A549 (cell line): Measurements from ENCODE around the gene PROX2. TPM values are rescaled to one million over a fixed set of nuclear protein-coding genes. Genes with fewer than 3 reads are reported as not detected.

Source experiments
- ATAC-seq, 2 experiments: fragments of 200-7000 bp in 1 of 2; fragments of >200 bp in 1 of 2; cut with Nextera tagmentation in 1 of 2; cut with Tn5 transposase in 1 of 2; 3 replicates each; pipeline versions ENCODE4 v1.8.0 to v1.9.1; 2018 to 2020; ENCODE audit warnings: mild to moderate bottlenecking in 1 of 2, moderate library complexity in 1 of 2
- CTCF ChIA-PET: fragments of 300-600 bp; sonication (Branson Sonifier 250); formaldehyde crosslinking; extraction: SDS; loops from one replicate; lab custom pipeline; 2021; ENCODE audit warnings: antibody characterized with exemption, inconsistent platforms; lab: Yijun Ruan, JAX
- POLR2A ChIA-PET: fragments of 350-600 bp; formaldehyde crosslinking; extraction: SDS; loops from one replicate; lab custom pipeline; 2021; ENCODE audit warnings: antibody characterized with exemption, inconsistent platforms; lab: Yijun Ruan, JAX
- DNase-seq, 2 experiments: peaks; one replicate each; pipeline versions ENCODE4 v3.0.0 to v3.0.0-alpha.2; 2011 to 2016; ENCODE audit warnings: low read depth in 1 of 2, low spot score in 1 of 2
- FAIRE-seq: peaks from 2 replicates; lab custom pipeline; 2011; peaks lifted over from hg19 to GRCh38; lab: Jason Lieb, UNC
- H3K27ac ChIP-seq, 2 experiments: fragments of >200 bp; sonication (Bioruptor Twin); formaldehyde crosslinking; 3 replicates each; pipeline ENCODE4 v1.5.1; 2016 to 2017
- H3K4me1 ChIP-seq: fragments of >200 bp; sonication (Bioruptor Twin); formaldehyde crosslinking; 3 replicates; pipeline ENCODE4 v1.6.1; 2016
- H3K4me2 ChIP-seq: fragments of >200 bp; sonication (Bioruptor Twin); formaldehyde crosslinking; 3 replicates; pipeline ENCODE4 v1.6.1; 2016
- H3K4me3 ChIP-seq: fragments of >200 bp; sonication (Bioruptor Twin); formaldehyde crosslinking; 3 replicates; pipeline ENCODE4 v1.5.1; 2016
- H3K9me3 ChIP-seq: fragments of >200 bp; sonication (Bioruptor Twin); formaldehyde crosslinking; 3 replicates; pipeline ENCODE4 v1.6.1; 2016
- CBX8 ChIP-seq: fragments of 200-600 bp; sonication (generic); IDR thresholded peaks from 2 replicates; pipeline ENCODE4 v1.6.1; 2016
- CEBPB ChIP-seq, 2 experiments: fragments of >200 bp in 1 of 2; sonication (Bioruptor Twin) in 1 of 2; formaldehyde crosslinking in 1 of 2; IDR thresholded peaks; 2 replicates each; pipeline ENCODE4 v1.6.1; 2012 to 2016
- CHD4 ChIP-seq: fragments of 200-600 bp; sonication (generic); IDR thresholded peaks from 2 replicates; pipeline ENCODE4 v1.6.1; 2016; ENCODE audit warnings: antibody characterized with exemption, mild to moderate bottlenecking, borderline replicate concordance
- HDAC2 ChIP-seq: fragments of 200-600 bp; sonication (generic); IDR thresholded peaks from 2 replicates; pipeline ENCODE4 v1.6.1; 2016
- JUN ChIP-seq, 2 experiments: fragments of >200 bp; sonication (Bioruptor Twin); formaldehyde crosslinking; IDR thresholded peaks; 2 replicates in 1 of 2; 3 replicates in 1 of 2; pipeline ENCODE4 v1.6.1; 2016 to 2017
- KDM5A ChIP-seq: fragments of 200-600 bp; sonication (generic); IDR thresholded peaks from 2 replicates; pipeline ENCODE4 v1.6.1; 2016; ENCODE audit warnings: antibody characterized with exemption, mild to moderate bottlenecking
- MYC ChIP-seq: IDR thresholded peaks from 2 replicates; pipeline ENCODE4 v1.6.1; 2012; ENCODE audit warnings: mild to moderate bottlenecking, inconsistent platforms, low read length, improper control_type of control experiment, borderline replicate concordance
- NFE2L2 ChIP-seq: fragments of 150-350 bp; conservative IDR thresholded peaks from 2 replicates; pipeline ENCODE4 v1.6.1; 2014; ENCODE audit warnings: low read length
- PHF8 ChIP-seq: fragments of 200-600 bp; sonication (generic); IDR thresholded peaks from 2 replicates; pipeline ENCODE4 v1.6.1; 2016; ENCODE audit warnings: low read depth, mild to moderate bottlenecking, antibody characterized with exemption, moderate library complexity, borderline replicate concordance
- POLR2AphosphoS2 ChIP-seq: conservative IDR thresholded peaks from 2 replicates; pipeline ENCODE4 v1.6.1; 2012; ENCODE audit warnings: low read length, improper control_type of control experiment, inconsistent platforms
- RAD21 ChIP-seq, 2 experiments: fragments of >200 bp in 1 of 2; sonication (Bioruptor Twin) in 1 of 2; formaldehyde crosslinking in 1 of 2; IDR thresholded peaks in 1 of 2; conservative IDR thresholded peaks in 1 of 2; 2 replicates in 1 of 2; 3 replicates in 1 of 2; pipeline ENCODE4 v1.6.1; 2012 to 2018; ENCODE audit warnings: inconsistent platforms in 1 of 2
- RFX5 ChIP-seq: fragments of 450-650 bp; IDR thresholded peaks from 2 replicates; pipeline ENCODE4 v1.7.1; 2014; ENCODE audit warnings: antibody characterized with exemption, mild to moderate bottlenecking, moderate library complexity
- RNF2 ChIP-seq: fragments of 200-600 bp; sonication (generic); IDR thresholded peaks from 2 replicates; pipeline ENCODE4 v1.6.1; 2016; ENCODE audit warnings: low read depth, mild to moderate bottlenecking, antibody characterized with exemption, moderate library complexity, borderline replicate concordance
- SMC3 ChIP-seq: fragments of >200 bp; sonication (Bioruptor Twin); formaldehyde crosslinking; IDR thresholded peaks from 3 replicates; pipeline ENCODE4 v1.6.1; 2018; ENCODE audit warnings: inconsistent platforms
- ZFP36 ChIP-seq: fragments of 450-650 bp; IDR thresholded peaks from 2 replicates; pipeline ENCODE4 v1.6.1; 2014; ENCODE audit warnings: borderline replicate concordance; ENCODE audit not compliant: partially characterized antibody
- WGBS: methylation state at CpG from one replicate; pipeline ENCODE4 v1.1.6; 2017; ENCODE audit errors: missing lambda C conversion rate; 5-methylcytosine and 5-hydroxymethylcytosine counted together
- polyA plus RNA-seq, 4 experiments: library from polyadenylated mRNA; depleted of rRNA in 3 of 4; stranded (reverse); fragments of >200 nt; fragmentation: RNase III in 1 of 4; extraction: RNeasy Plus Mini Kit Qiagen cat#74134 plus additional on column Dnase treatment in 1 of 4; gene quantifications; 2 replicates in 3 of 4; 3 replicates in 1 of 4; pipeline ENCODE4 v1.2.3, GENCODE V29; 2011 to 2017
- TF ChIP-seq, protein P1 (sequence below): fragments of >200 bp; sonication (Bioruptor Twin); formaldehyde crosslinking; IDR thresholded peaks from 3 replicates; pipeline ENCODE4 v1.5.1; 2016
- TF ChIP-seq, protein P2 (sequence below): fragments of 200-600 bp; sonication (generic); IDR thresholded peaks from 2 replicates; pipeline ENCODE4 v1.6.1; 2016; ENCODE audit warnings: antibody characterized with exemption, mild to moderate bottlenecking, moderate library complexity
- TF ChIP-seq, protein P3 (sequence below): IDR thresholded peaks from 2 replicates; pipeline ENCODE4 v1.6.1; 2012

Gene PROX2
- polyA plus RNA-seq, 2 of the 4 experiments (the other 2 are of a cell fraction), result not detected

DNA sequence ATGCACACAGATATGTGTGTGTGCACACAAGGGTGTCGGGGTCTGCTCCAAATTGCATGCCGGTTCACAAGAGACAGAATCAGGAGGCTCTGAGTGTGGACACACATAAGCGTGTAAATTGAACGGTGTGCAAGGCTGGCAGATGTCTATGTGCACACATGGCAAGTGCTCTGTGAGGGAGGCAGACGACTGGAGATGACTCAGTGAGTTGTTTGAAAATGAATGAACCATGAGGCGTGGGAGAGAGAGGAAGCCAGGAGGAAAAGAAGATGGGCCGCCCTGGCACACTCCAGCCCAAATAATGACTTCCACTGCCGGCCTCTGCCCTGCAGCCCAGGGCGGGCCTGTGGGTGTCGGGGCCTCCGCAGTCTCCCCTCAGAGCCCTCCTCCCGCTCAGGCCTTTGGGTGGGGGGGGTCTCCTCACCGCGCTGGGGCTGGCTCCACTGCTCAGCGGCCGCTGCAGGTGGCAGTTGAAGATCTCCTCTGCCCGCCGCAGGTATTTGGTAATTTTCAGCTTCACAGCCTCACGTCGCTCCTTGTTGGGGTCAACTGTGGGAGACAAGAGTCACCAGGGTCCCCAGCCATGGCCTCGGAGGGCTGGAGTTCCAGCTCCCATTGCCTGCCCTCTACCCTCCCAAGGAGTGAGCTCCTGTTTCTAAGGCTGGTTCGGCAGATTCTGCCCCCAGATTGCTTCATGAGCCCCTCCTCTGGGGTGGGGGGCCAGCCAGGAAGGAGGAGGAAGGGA, 43.6 kb upstream of the PROX2 start (continued):
- TF ChIP-seq, protein P1, sequence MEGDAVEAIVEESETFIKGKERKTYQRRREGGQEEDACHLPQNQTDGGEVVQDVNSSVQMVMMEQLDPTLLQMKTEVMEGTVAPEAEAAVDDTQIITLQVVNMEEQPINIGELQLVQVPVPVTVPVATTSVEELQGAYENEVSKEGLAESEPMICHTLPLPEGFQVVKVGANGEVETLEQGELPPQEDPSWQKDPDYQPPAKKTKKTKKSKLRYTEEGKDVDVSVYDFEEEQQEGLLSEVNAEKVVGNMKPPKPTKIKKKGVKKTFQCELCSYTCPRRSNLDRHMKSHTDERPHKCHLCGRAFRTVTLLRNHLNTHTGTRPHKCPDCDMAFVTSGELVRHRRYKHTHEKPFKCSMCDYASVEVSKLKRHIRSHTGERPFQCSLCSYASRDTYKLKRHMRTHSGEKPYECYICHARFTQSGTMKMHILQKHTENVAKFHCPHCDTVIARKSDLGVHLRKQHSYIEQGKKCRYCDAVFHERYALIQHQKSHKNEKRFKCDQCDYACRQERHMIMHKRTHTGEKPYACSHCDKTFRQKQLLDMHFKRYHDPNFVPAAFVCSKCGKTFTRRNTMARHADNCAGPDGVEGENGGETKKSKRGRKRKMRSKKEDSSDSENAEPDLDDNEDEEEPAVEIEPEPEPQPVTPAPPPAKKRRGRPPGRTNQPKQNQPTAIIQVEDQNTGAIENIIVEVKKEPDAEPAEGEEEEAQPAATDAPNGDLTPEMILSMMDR, result no peak
- TF ChIP-seq CBX8 (no peak), RNF2 (no peak), CEBPB (IDR thresholded peaks at IDR 0.05) (no peak), RAD21 (conservative IDR thresholded peaks at IDR 0.05 in 1 of 2, IDR thresholded peaks at IDR 0.05 in 1 of 2) (no peak), ZFP36 (no peak), CHD4 (no peak), SMC3 (no peak)
- TF ChIP-seq, all 56 proteins: peak for 0

DNA sequence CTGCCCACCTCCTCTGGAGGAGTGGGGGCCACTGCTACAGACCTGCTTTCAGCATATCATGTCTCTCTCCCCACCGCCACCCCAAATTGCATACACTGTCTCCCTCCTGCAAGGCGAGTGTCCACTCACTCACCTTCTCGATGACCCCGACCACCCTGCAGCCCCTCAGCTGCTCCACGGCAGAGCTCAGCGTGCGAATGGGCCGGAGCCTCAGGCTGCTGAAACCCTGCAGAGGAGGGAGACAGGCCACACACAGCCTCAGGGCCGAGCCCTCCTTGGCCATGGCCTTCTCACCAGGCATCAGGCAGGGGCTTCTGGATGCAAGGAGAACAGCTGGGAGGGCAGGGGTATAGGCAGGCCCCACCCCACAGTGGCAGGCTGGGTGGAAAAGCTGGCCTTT, 42.4 kb upstream of the PROX2 start:
- DNase-seq (no peak), FAIRE-seq (no peak), ATAC-seq (no peak)
- H3K4me1 ChIP-seq, result no peaks in the 10 kb centered on the region
- H3K4me2 ChIP-seq, result no peak overlapping the region
- no peak overlapping the region for H3K4me3 ChIP-seq
- 89% methylated on average over 9 of the region's 9 CpGs for WGBS
- H3K27ac ChIP-seq, result no peak overlapping the region
- ChIA-PET POLR2A (no interaction called here), CTCF (interaction anchor here (1.0 to 1.5 kb wide), 3 partner anchors 58 to 172 kb away, joined by 3 to 4 read pairs (median 3); no protein-coding TSS in a partner anchor)
- H3K9me3 ChIP-seq, result no peaks in the 10 kb centered on the region
- TF ChIP-seq, protein P2, sequence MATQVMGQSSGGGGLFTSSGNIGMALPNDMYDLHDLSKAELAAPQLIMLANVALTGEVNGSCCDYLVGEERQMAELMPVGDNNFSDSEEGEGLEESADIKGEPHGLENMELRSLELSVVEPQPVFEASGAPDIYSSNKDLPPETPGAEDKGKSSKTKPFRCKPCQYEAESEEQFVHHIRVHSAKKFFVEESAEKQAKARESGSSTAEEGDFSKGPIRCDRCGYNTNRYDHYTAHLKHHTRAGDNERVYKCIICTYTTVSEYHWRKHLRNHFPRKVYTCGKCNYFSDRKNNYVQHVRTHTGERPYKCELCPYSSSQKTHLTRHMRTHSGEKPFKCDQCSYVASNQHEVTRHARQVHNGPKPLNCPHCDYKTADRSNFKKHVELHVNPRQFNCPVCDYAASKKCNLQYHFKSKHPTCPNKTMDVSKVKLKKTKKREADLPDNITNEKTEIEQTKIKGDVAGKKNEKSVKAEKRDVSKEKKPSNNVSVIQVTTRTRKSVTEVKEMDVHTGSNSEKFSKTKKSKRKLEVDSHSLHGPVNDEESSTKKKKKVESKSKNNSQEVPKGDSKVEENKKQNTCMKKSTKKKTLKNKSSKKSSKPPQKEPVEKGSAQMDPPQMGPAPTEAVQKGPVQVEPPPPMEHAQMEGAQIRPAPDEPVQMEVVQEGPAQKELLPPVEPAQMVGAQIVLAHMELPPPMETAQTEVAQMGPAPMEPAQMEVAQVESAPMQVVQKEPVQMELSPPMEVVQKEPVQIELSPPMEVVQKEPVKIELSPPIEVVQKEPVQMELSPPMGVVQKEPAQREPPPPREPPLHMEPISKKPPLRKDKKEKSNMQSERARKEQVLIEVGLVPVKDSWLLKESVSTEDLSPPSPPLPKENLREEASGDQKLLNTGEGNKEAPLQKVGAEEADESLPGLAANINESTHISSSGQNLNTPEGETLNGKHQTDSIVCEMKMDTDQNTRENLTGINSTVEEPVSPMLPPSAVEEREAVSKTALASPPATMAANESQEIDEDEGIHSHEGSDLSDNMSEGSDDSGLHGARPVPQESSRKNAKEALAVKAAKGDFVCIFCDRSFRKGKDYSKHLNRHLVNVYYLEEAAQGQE, result no peak
- TF ChIP-seq MYC (no peak), NFE2L2 (no peak), RFX5 (no peak), KDM5A (no peak), POLR2AphosphoS2 (no peak)
- TF ChIP-seq, protein P3, sequence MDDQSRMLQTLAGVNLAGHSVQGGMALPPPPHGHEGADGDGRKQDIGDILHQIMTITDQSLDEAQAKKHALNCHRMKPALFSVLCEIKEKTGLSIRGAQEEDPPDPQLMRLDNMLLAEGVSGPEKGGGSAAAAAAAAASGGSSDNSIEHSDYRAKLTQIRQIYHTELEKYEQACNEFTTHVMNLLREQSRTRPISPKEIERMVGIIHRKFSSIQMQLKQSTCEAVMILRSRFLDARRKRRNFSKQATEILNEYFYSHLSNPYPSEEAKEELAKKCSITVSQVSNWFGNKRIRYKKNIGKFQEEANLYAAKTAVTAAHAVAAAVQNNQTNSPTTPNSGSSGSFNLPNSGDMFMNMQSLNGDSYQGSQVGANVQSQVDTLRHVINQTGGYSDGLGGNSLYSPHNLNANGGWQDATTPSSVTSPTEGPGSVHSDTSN, result no peak

DNA sequence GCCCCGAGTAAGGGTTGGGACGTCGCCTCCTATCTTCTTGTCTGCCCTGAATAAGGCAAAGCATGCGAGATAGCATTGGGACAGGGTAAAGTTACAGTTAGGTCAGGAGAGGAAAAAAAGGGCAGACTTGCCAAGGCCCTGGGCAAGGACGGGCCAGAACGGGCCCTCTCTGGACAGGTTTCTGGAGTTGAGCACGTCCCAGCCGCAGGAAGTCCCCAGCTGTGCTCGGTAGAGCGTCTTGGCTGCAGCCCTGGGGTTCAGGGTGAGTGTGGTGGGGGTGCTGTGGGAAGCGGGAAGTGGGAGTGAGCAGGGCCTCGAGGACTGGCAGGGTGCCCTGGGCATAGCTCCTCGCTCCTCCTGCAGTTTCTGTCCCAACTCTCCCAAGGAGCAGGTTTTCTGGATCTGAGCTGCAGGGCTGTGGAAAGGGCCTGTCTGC, 41.7 kb upstream of the PROX2 start:
- Histone ChIP-seq H3K9me3 (no peaks in the 10 kb centered on the region), H3K4me3 (no peak overlapping the region), H3K27ac (no peak overlapping the region), H3K4me1 (no peaks in the 10 kb centered on the region), H3K4me2 (no peak overlapping the region)
- DNase-seq (no peak), FAIRE-seq (no peak), ATAC-seq (no peak)
- no peak for TF ChIP-seq MYC
- no peak for TF ChIP-seq HDAC2
- TF ChIP-seq RAD21 (conservative IDR thresholded peaks at IDR 0.05 in 1 of 2, IDR thresholded peaks at IDR 0.05 in 1 of 2), result no peak
- TF ChIP-seq PHF8, result no peak
- TF ChIP-seq JUN (IDR thresholded peaks at IDR 0.05), result no peak
- TF ChIP-seq, protein P1, result no peak
- POLR2A ChIA-PET, result no interaction called here
- CTCF ChIA-PET, result interaction anchor here (1.0 to 3.6 kb wide), 7 partner anchors 12 to 173 kb away, joined by 3 to 22 read pairs (median 4); no protein-coding TSS in a partner anchor
- WGBS, result 82% methylated on average over 13 of the region's 13 CpGs
